22Rv1 (cell line): ENCODE results near the gene MYO19.

Experiments
- H3K27ac ChIP-seq: fragments of 450-650 bp; 2 replicates; pipeline ENCODE4 v1.5.1; 2017
- CTCF ChIP-seq: fragments of 450-650 bp; IDR thresholded peaks from 2 replicates; pipeline ENCODE4 v1.5.1; 2017; ENCODE audit warnings: mild to moderate bottlenecking
- ZFX ChIP-seq: fragments of 450-650 bp; IDR thresholded peaks from 2 replicates; pipeline ENCODE4 v1.6.1; 2017; ENCODE audit warnings: antibody characterized with exemption, borderline replicate concordance

MYO19 gene

GRCh38 chr17:36534840-36535668, at the start of gene MYO19, which contains the start of gene PIGW:
Gene MYO19 (minus strand): TSS chr17:36534868. CDS start chr17:36532538, 2,330 bp downstream.
Gene PIGW (plus strand): TSS chr17:36534987. CDS start chr17:36537102, 2,115 bp downstream.
- TF ChIP-seq ZFX (no peak), CTCF (0 out of 2 replicates have a peak, but pooled peaks have one; percentile 10)
- peak within 1 kb of the TSS; percentile 98 for H3K27ac ChIP-seq

GRCh38 chr17:36583787-36584186, 49.1 kb upstream of the MYO19 start:
- H3K27ac ChIP-seq = no peak overlapping the region
- TF ChIP-seq ZFX (no peak), CTCF (no peak)

- H3K27ac ChIP-seq = no peak overlapping the region
- no peak for TF ChIP-seq CTCF
- TF ChIP-seq ZFX = no peak
These were observed 44.0 kb upstream of the MYO19 start for GRCh38 chr17:36578671-36579070.

- TF ChIP-seq ZFX (no peak), CTCF (no peak)
- no peak overlapping the region; the same call in 1 of the 2 replicates for H3K27ac ChIP-seq
These were observed 42.1 kb upstream of the MYO19 start for GRCh38 chr17:36576793-36577192.

- no peak for TF ChIP-seq ZFX
- no peak for TF ChIP-seq CTCF
- no peak overlapping the region for H3K27ac ChIP-seq
These were observed 40.4 kb upstream of the MYO19 start for GRCh38 chr17:36575028-36575427.

- TF ChIP-seq CTCF = no peak
- no peak for TF ChIP-seq ZFX
- H3K27ac ChIP-seq = no peak overlapping the region
These were observed 31.4 kb upstream of the MYO19 start for GRCh38 chr17:36566081-36566480.

- H3K27ac ChIP-seq = no peak overlapping the region
- TF ChIP-seq ZFX (no peak), CTCF (no peak)
These were observed 18.8 kb upstream of the MYO19 start for GRCh38 chr17:36553459-36553858.
